Activated CD8-positive, alpha-beta memory T cell treated with anti-CD3 and anti-CD28 coated beads, Interleukin-2, amount 10 ng/mL, durations not matched to agents 7 days and 5 days (primary cell): Measurements from ENCODE around the gene VPS18. TPM values are rescaled to one million over a fixed set of nuclear protein-coding genes. Genes with fewer than 3 reads are reported as not detected.

ENCODE experiments used
- ATAC-seq: fragments of 150-1000 bp; cut with Tn5 transposase; one replicate; pipeline ENCODE4 v1.10.0; 2021; ENCODE audit warnings: moderate library complexity
- CTCF ChIA-PET: fragments of 350-600 bp; sonication (Branson Sonifier 250); formaldehyde crosslinking; loops from one replicate; lab custom pipeline; 2021; ENCODE audit warnings: antibody characterized with exemption; lab: Charles Lee
- DNase-seq: peaks from one replicate; pipeline ENCODE4 v3.0.0-alpha.2; 2020
- H3K27ac Mint-ChIP-seq: one replicate; pipeline ENCODE4 v1.8.0; 2021; ENCODE audit warnings: mild to moderate bottlenecking, mixed read lengths
- H3K27me3 Mint-ChIP-seq: one replicate; pipeline ENCODE4 v1.8.0; 2021; ENCODE audit warnings: mixed read lengths
- H3K36me3 Mint-ChIP-seq: one replicate; pipeline ENCODE4 v1.8.0; 2021; ENCODE audit warnings: mild to moderate bottlenecking, mixed read lengths
- H3K4me1 Mint-ChIP-seq: one replicate; pipeline ENCODE4 v1.8.0; 2021; ENCODE audit warnings: mixed read lengths
- H3K4me3 Mint-ChIP-seq: one replicate; pipeline ENCODE4 v1.8.0; 2021; ENCODE audit warnings: mild to moderate bottlenecking, moderate library complexity, mixed read lengths
- H3K9me3 Mint-ChIP-seq: one replicate; pipeline ENCODE4 v1.8.0; 2022; ENCODE audit warnings: low read depth, mixed read lengths
- total RNA-seq, 2 experiments: library from RNA; stranded (reverse); gene quantifications; one replicate each; pipeline ENCODE4 v1.2.3, GENCODE V29; 2021

The VPS18 gene, protein sequence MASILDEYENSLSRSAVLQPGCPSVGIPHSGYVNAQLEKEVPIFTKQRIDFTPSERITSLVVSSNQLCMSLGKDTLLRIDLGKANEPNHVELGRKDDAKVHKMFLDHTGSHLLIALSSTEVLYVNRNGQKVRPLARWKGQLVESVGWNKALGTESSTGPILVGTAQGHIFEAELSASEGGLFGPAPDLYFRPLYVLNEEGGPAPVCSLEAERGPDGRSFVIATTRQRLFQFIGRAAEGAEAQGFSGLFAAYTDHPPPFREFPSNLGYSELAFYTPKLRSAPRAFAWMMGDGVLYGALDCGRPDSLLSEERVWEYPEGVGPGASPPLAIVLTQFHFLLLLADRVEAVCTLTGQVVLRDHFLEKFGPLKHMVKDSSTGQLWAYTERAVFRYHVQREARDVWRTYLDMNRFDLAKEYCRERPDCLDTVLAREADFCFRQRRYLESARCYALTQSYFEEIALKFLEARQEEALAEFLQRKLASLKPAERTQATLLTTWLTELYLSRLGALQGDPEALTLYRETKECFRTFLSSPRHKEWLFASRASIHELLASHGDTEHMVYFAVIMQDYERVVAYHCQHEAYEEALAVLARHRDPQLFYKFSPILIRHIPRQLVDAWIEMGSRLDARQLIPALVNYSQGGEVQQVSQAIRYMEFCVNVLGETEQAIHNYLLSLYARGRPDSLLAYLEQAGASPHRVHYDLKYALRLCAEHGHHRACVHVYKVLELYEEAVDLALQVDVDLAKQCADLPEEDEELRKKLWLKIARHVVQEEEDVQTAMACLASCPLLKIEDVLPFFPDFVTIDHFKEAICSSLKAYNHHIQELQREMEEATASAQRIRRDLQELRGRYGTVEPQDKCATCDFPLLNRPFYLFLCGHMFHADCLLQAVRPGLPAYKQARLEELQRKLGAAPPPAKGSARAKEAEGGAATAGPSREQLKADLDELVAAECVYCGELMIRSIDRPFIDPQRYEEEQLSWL
- total RNA-seq: 10 to 100 TPM; 16.9 to 19.5 TPM

DNA sequence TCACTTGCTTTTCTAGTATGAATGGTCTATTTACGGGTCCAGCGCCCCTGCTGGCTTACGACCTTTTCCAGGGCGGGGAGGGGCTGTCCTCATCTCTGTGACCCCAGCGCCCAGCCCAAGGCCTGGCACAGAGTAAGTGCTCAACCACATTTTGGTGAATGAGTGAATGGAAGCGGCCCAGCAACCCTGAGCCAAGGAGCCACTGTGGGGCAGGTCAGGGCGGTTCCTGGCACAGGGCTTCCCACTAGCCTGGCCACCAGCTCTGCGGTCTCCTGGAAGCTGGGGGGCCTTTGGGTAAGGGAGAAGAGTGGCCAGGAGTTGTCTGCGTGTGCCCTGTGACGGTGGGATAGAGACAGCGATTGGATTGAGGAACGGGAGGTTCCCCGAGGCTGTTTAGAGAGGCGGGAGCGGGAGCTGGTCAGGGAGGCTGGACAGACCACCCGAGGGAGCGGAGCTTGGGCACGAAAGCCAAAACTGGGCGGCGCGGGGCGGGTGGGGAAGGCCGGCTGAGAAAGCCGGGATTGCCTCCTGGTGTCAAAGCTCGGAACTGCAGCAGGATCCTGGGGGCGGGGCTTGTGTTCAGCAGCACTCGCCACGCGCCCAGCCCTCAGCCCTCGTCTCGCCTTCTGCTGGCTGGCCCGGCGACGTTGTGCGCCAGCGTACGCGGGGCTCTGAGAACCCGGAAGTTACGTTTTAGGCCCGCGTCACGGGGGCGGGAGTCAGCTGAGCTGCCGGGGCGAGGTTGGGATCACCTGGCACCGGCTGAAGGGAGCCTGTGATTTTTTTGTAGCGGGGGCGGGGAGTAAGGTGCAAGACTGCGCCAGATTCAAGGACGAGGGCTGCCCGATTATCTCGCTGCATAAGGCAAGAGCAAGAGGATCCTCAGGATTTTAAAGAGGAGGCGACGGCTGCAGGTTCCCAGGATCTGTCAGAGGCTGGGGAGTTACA lies at the start of gene VPS18:
VPS18 (plus strand) TSS at position 718 of the 948 bp plus-strand sequence. CDS start 319 bp downstream, outside the sequence.
- ATAC-seq (peak; percentile 98), DNase-seq (peak; percentile 99)
- peaks cover 11% of the 10 kb centered on the region for H3K36me3 Mint-ChIP-seq
- H3K4me1 Mint-ChIP-seq: peaks cover 32% of the 10 kb centered on the region
- peak within 1 kb of the TSS; percentile 98 for H3K4me3 Mint-ChIP-seq
- no peaks in the 10 kb centered on the region for H3K27me3 Mint-ChIP-seq
- H3K27ac Mint-ChIP-seq: peak within 1 kb of the TSS; percentile 94
- H3K9me3 Mint-ChIP-seq: no peaks in the 10 kb centered on the region
- CTCF ChIA-PET: interaction anchor here (0.6 to 11.3 kb wide), 47 partner anchors 9 to 337 kb away, joined by 3 to 406 read pairs (median 5); partner anchors contain the start of genes CCDC32, CHP1, DNAJC17 and EXD1

DNA sequence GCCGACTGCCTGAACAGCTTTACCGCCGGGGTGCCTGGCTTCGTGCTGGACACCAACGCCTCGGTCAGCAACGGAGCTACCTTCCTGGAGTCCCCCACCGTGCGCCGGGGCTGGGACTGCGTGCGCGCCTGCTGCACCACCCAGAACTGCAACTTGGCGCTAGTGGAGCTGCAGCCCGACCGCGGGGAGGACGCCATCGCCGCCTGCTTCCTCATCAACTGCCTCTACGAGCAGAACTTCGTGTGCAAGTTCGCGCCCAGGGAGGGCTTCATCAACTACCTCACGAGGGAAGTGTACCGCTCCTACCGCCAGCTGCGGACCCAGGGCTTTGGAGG lies 49.6 kb upstream of the VPS18 start:
- CTCF ChIA-PET: interaction anchor here (0.7 to 4.0 kb wide), 7 partner anchors 9 to 142 kb away, joined by 3 to 37 read pairs (median 4); partner anchors contain the start of gene VPS18
- Mint-ChIP-seq H3K9me3 (no peaks in the 10 kb centered on the region), H3K4me1 (peaks cover 25% of the 10 kb centered on the region), H3K36me3 (no peaks in the 10 kb centered on the region), H3K27me3 (peaks cover 22% of the 10 kb centered on the region), H3K4me3 (peak overlapping the region; percentile 78), H3K27ac (no peak overlapping the region)
- DNase-seq (peak; percentile 59), ATAC-seq (peak; percentile 68)

DNA sequence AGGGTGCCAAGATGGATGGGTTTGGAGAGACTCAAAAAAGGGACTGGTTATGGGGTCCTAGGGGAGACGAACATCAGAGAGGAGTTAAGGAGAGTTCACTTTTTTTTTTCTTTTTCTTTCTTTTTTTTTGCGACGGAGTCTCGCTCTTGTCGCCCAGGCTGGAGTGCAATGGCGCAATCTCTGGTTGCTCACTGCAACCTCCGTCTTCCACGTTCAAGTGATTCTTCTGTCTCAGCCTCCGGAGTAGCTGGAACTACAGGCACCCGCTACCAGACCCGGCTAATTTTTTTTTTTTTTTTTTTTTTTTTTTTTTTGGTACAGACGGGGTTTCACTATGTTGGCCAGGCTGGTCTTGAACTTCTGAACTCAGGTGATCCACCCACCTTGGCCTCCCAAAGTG lies 49.2 kb upstream of the VPS18 start:
- CTCF ChIA-PET: interaction anchor here (1.0 to 4.0 kb wide), 5 partner anchors 10 to 49 kb away, joined by 3 to 37 read pairs (median 5); partner anchors contain the start of gene VPS18
- ATAC-seq (no peak), DNase-seq (no peak)
- H3K9me3 Mint-ChIP-seq: no peaks in the 10 kb centered on the region
- peak overlapping the region; percentile 78 for H3K4me3 Mint-ChIP-seq
- peaks cover 25% of the 10 kb centered on the region for H3K4me1 Mint-ChIP-seq
- peaks cover 22% of the 10 kb centered on the region for H3K27me3 Mint-ChIP-seq
- no peak overlapping the region for H3K27ac Mint-ChIP-seq
- no peaks in the 10 kb centered on the region for H3K36me3 Mint-ChIP-seq

DNA sequence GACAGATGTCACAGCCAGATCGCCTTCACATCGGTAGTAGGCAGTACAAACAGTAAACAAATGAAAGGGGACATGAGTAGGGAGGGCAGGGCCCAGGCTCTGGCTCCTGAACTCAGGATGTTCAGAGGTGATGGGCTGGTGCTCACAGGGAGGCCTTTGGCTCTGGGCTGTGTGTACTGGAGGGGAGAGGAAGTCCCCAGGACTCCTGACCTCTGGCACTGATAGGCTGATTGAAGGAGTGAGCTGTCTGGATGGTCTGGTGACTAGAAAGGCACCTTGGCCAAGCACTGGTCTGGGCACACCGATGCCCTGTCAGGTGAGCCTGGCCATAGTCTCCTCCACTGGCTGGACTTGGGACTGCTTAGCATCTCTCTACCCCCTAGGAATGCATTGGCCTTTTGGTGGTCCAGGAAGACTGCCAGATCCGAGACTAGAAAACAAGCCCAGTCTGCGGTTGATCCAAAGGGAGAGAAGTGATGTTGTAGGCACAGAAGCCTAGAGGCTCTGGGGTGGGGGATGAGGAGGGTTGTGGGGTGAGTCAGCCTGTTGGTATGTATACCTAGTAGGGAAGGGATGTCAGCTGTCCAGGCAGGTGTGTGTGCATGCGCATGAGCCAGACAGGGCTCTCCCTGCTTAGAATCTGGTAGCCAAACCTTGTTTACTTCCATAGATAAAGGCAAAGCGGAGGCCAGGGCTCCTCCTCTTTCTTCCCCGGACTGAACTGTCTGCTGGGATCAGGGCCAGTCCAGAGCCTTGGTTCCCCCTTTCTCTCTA lies 48.6 kb upstream of the VPS18 start:
- H3K36me3 Mint-ChIP-seq: no peaks in the 10 kb centered on the region
- peak overlapping the region; percentile 1 for H3K4me3 Mint-ChIP-seq
- CTCF ChIA-PET: interaction anchor here (0.5 to 4.0 kb wide), 5 partner anchors 12 to 49 kb away, joined by 3 to 37 read pairs (median 11); partner anchors contain the start of gene VPS18
- ATAC-seq (no peak), DNase-seq (no peak)
- H3K9me3 Mint-ChIP-seq: no peaks in the 10 kb centered on the region
- no peak overlapping the region for H3K27ac Mint-ChIP-seq
- H3K27me3 Mint-ChIP-seq: peaks cover 22% of the 10 kb centered on the region
- H3K4me1 Mint-ChIP-seq: peaks cover 25% of the 10 kb centered on the region

DNA sequence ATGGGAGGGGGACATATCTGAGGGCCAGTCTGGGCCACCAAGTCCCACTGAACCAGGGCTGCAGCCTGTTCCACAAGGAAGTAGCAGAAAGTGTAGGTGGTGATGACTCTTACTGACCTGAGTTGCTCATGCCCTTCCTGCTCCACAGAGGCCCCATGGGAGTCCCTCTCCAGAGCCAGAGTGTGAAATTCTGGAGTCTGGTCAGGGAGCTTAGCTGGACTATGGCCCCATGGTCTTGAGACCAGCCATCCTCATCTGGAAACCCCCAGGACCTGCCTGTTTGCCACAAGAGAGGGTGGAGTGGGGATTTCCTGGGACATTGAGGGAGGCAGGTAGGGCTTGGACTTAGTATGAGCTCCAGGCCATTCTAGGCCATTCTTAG lies 47.4 kb upstream of the VPS18 start:
- CTCF ChIA-PET: interaction anchor here (1.7 to 2.9 kb wide), 2 partner anchors 11 to 45 kb away, joined by 5 to 33 read pairs; no protein-coding TSS in a partner anchor

DNA sequence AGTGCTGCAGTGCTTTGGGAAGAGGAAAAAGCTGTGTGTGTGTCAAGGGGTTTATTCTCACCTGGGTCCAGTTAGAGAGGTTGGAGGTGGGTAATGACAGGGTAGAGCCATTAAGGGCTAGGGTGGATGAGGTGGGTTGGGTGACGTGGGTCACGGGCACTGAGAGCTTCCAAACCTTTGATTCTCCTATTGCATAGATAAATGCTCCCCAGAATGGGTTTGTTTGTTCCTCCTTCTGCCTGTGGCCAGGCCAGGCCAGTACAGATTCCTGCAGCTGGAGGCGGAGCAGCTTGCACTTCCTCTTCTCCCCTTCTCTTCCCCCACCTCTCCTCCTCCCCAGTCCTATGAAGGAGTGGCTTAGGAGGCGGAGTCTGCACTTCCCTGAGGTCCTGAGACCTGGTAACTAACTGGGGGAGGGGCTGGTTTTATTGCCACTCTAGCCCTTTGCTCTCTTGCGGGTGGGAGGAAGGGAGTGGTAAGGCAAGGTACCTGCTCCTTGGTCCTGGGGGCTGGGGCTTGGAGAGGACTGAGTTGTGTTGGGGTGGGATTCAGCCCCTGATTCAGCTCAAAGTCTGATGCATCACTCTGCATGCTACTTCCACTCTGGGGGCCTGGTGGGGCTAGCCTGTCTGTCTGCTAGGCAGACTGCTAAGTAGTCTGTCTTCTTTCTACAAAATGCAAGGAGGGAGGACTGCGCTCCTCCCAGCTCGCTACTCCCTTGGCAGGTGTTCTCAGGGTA lies 46.9 kb upstream of the VPS18 start:
- no peaks in the 10 kb centered on the region for H3K9me3 Mint-ChIP-seq
- CTCF ChIA-PET: interaction anchor here (1.7 to 2.9 kb wide), 2 partner anchors 11 to 45 kb away, joined by 5 to 33 read pairs; no protein-coding TSS in a partner anchor
- no peaks in the 10 kb centered on the region for H3K36me3 Mint-ChIP-seq
- H3K4me1 Mint-ChIP-seq: peaks cover 25% of the 10 kb centered on the region
- H3K27ac Mint-ChIP-seq: no peak overlapping the region
- H3K4me3 Mint-ChIP-seq: no peak overlapping the region
- ATAC-seq: no peak
- DNase-seq: no peak
- H3K27me3 Mint-ChIP-seq: peaks cover 16% of the 10 kb centered on the region

More for the DNA sequence above, 47.4 kb upstream of the VPS18 start:
- peaks cover 21% of the 10 kb centered on the region for H3K27me3 Mint-ChIP-seq
- H3K9me3 Mint-ChIP-seq: no peaks in the 10 kb centered on the region
- H3K36me3 Mint-ChIP-seq: no peaks in the 10 kb centered on the region
- ATAC-seq (no peak), DNase-seq (no peak)
- no peak overlapping the region for H3K27ac Mint-ChIP-seq
- H3K4me3 Mint-ChIP-seq: no peak overlapping the region
- H3K4me1 Mint-ChIP-seq: peaks cover 25% of the 10 kb centered on the region

DNA sequence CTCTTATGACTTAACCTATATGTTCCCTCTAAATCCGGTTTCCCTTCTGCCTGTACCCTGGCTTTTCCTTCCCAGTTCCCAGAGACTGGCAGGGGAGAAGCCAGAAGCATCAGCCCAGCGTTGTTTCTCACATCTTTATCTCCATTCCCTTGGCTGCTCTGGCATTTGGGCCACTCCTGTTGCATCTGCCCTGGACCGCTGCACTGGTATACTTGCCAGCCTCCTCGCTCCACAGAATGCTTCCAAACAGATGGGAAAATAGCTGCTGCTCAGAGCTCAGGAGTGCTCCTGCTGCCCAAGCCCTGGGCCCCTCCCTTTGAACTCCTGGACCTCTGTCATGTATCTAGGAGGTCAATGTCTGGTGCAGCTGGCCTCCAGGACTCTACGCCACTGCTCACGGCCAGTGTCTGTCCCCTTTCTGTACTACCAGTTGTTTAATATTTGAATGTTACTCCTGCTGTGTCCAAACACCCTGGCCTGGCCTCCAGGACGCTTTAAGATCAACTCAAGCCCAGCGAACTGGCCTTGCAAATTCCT lies 43.6 kb upstream of the VPS18 start:
- CTCF ChIA-PET: interaction anchor here (0.6 to 1.8 kb wide), 4 partner anchors 41 to 261 kb away, joined by 3 to 9 read pairs (median 3); partner anchors contain the start of gene VPS18
- Mint-ChIP-seq H3K9me3 (no peaks in the 10 kb centered on the region), H3K4me3 (no peak overlapping the region), H3K36me3 (no peaks in the 10 kb centered on the region), H3K27ac (no peak overlapping the region), H3K27me3 (peaks cover 1% of the 10 kb centered on the region), H3K4me1 (peaks cover 13% of the 10 kb centered on the region)
- ATAC-seq (no peak), DNase-seq (no peak)

DNA sequence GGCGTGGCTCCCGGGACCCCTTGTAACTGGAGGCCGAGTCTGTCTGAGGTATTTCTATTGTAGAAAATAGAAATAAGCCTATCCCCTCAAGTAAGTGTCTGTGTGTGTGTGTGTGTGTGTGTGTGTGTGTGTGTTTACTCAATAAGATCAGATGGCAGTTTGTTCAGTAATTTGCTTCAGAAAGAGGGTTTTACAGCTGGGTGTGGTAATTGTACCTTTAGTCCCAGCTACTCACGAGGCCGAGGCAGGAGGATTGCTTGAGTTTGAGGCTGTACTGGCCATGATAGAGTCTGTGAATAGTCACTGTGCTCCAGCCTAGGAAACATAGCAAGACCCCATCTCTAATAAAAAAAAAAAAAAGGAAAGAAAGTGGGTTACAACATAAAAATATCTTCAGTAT lies 41.7 kb upstream of the VPS18 start:
- Mint-ChIP-seq H3K27me3 (no peaks in the 10 kb centered on the region), H3K27ac (no peak overlapping the region), H3K9me3 (no peaks in the 10 kb centered on the region), H3K36me3 (no peaks in the 10 kb centered on the region), H3K4me3 (no peak overlapping the region), H3K4me1 (peaks cover 7% of the 10 kb centered on the region)
- CTCF ChIA-PET: interaction anchor here (1.6 kb wide), 1 partner anchor 42 kb away, joined by 9 read pairs; the partner anchor contains the start of gene VPS18
- no peak for ATAC-seq
- DNase-seq: no peak

DNA sequence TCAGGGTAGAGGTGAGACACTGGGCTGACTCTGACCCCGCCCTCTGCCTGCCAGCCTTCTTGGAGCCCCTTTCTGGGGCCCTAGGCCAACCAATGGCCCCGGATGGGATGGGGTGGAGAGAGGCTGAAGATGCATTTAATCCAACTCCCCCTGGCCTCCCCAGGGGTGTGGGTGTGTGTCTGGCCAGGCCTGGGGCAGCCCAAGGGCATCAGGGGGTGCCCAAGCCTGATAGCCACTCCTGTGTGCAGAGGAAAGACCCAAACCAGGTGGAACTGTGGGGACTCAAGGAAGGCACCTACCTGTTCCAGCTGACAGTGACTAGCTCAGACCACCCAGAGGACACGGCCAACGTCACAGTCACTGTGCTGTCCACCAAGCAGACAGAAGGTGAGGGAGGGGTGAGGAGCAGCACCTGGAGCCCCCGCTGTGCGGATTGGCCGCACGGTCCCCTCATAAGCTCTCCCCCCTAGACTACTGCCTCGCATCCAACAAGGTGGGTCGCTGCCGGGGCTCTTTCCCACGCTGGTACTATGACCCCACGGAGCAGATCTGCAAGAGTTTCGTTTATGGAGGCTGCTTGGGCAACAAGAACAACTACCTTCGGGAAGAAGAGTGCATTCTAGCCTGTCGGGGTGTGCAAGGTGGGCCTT lies 40.9 kb upstream of the VPS18 start:
- no peaks in the 10 kb centered on the region for H3K27me3 Mint-ChIP-seq
- no peak overlapping the region for H3K4me3 Mint-ChIP-seq
- CTCF ChIA-PET: interaction anchor here (2.2 kb wide), 1 partner anchor 38 kb away, joined by 14 read pairs; no protein-coding TSS in a partner anchor
- no peaks in the 10 kb centered on the region for H3K9me3 Mint-ChIP-seq
- H3K27ac Mint-ChIP-seq: no peak overlapping the region
- ATAC-seq (no peak), DNase-seq (no peak)
- H3K36me3 Mint-ChIP-seq: no peaks in the 10 kb centered on the region
- peaks cover 11% of the 10 kb centered on the region for H3K4me1 Mint-ChIP-seq

DNA sequence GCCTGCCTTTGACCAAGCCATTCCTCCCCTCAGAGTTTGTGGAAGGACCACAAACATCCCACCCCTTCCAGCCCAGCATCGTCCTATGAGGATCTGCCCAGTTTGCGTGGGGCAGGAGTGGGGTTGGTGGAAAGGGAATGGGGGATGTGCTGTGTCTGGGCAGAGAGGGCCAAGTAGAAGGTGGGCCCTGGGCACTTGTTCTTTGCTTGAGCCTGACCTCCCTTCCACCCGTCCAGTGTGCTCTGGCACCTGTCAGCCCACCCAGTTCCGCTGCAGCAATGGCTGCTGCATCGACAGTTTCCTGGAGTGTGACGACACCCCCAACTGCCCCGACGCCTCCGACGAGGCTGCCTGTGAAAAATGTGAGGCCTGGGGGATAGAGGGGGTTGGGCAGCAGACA lies 40.1 kb upstream of the VPS18 start:
- CTCF ChIA-PET: interaction anchor here (2.2 to 7.9 kb wide), 3 partner anchors 20 to 45 kb away, joined by 14 to 406 read pairs (median 180); partner anchors contain the start of genes RHOV and VPS18
- H3K4me3 Mint-ChIP-seq: no peak overlapping the region
- no peak overlapping the region for H3K27ac Mint-ChIP-seq
- H3K4me1 Mint-ChIP-seq: peaks cover 16% of the 10 kb centered on the region
- DNase-seq: no peak
- ATAC-seq: no peak
- H3K36me3 Mint-ChIP-seq: no peaks in the 10 kb centered on the region
- no peaks in the 10 kb centered on the region for H3K9me3 Mint-ChIP-seq
- H3K27me3 Mint-ChIP-seq: no peaks in the 10 kb centered on the region
